Fibroblast of peridontal ligament (primary cell): Measurements from ENCODE around the gene ATXN7L1.
A peak's percentile ranks its signal among the peaks of the same experiment; 100 is the strongest.

Source experiments
- DNase-seq: peaks from one replicate; pipeline ENCODE4 v3.0.0-alpha.2; 2010; ENCODE audit errors: extremely low read depth

Gene ATXN7L1

GRCh38 chr7:105876091-105876963, at the start of gene ATXN7L1:
ATXN7L1 (minus strand) TSS chr7:105876599; CDS start chr7:105876558, 41 bp downstream.
- peak; percentile 98 for DNase-seq

GRCh38 chr7:105926131-105926530, 49.7 kb upstream of the ATXN7L1 start:
- no peak for DNase-seq

GRCh38 chr7:105924945-105925344, 48.5 kb upstream of the ATXN7L1 start:
- no peak for DNase-seq

GRCh38 chr7:105920766-105921165, 44.4 kb upstream of the ATXN7L1 start:
- no peak for DNase-seq

GRCh38 chr7:105917659-105918058, 41.3 kb upstream of the ATXN7L1 start:
- no peak for DNase-seq

GRCh38 chr7:105916603-105917002, 40.2 kb upstream of the ATXN7L1 start:
- peak; percentile 71 for DNase-seq

- no peak for DNase-seq
Observed at GRCh38 chr7:105913947-105914346, 37.5 kb upstream of the ATXN7L1 start.

GRCh38 chr7:105911961-105912575, 35.7 kb upstream of the ATXN7L1 start:
- DNase-seq: peak; percentile 79

GRCh38 chr7:105910172-105910571, 33.8 kb upstream of the ATXN7L1 start:
- DNase-seq: no peak

- DNase-seq: no peak
Observed at GRCh38 chr7:105909742-105910141, 33.3 kb upstream of the ATXN7L1 start.

GRCh38 chr7:105907129-105907846, 30.9 kb upstream of the ATXN7L1 start:
- DNase-seq: no peak

- no peak for DNase-seq
Observed at GRCh38 chr7:105906695-105907094, 30.3 kb upstream of the ATXN7L1 start.

- no peak for DNase-seq
Observed at GRCh38 chr7:105905910-105906568, 29.6 kb upstream of the ATXN7L1 start.

GRCh38 chr7:105905209-105905909, 29.0 kb upstream of the ATXN7L1 start:
- DNase-seq: no peak

- no peak for DNase-seq
Observed at GRCh38 chr7:105904064-105904463, 27.7 kb upstream of the ATXN7L1 start.

- no peak for DNase-seq
Observed at GRCh38 chr7:105902325-105902911, 26.0 kb upstream of the ATXN7L1 start.

GRCh38 chr7:105897999-105898398, 21.6 kb upstream of the ATXN7L1 start:
- DNase-seq: no peak

GRCh38 chr7:105896407-105896911, 20.1 kb upstream of the ATXN7L1 start:
- peak; percentile 47 for DNase-seq

- DNase-seq: no peak
Observed at GRCh38 chr7:105894131-105894530, 17.7 kb upstream of the ATXN7L1 start.

- no peak for DNase-seq
Observed at GRCh38 chr7:105892387-105892786, 16.0 kb upstream of the ATXN7L1 start.
